ENCODE results near the gene BIRC6. TPM values are rescaled to one million over a fixed set of nuclear protein-coding genes. Genes with fewer than 3 reads are reported as not detected.

Gene BIRC6
- polyA plus RNA-seq, 1 donor (not counting 4 experiments of a cell fraction or from before 2014, with no cell fraction given), result 57.0 TPM

GRCh38 chr2:32384529-32384928, 27.7 kb downstream of the BIRC6 start:
- TF ChIP-seq EZH2 (IDR thresholded peaks at IDR 0.05; ENCODE audit: low read length) (no peak), CTCF (optimal IDR thresholded peaks at IDR 0.05 in 1 of 3, IDR thresholded peaks at IDR 0.05 in 1 of 3, conservative IDR thresholded peaks at IDR 0.05 in 1 of 3; ENCODE audit: extremely low read depth in 1 of 3, insufficient read depth in 2 of 3, low read length in 3 of 3) (no peak)
- H3K27me3 ChIP-seq (ENCODE audit: control insufficient read depth, extremely low read depth, insufficient read depth, low read length), result no peaks in the 10 kb centered on the region
- DNase-seq (ENCODE audit: low read depth, low spot score) (no peak), FAIRE-seq (no peak)
- H3K9ac ChIP-seq (ENCODE audit: control insufficient read depth, extremely low read depth, insufficient read depth, low read length), result no peak overlapping the region
- H4K20me1 ChIP-seq (ENCODE audit: control insufficient read depth, extremely low read depth, insufficient read depth, low read length), result peaks cover 3% of the 10 kb centered on the region
- peaks cover 4 to 17% of the 10 kb centered on the region in 2 experiments for H3K36me3 ChIP-seq (ENCODE audit: control insufficient read depth in 2 of 2, extremely low read depth in 1 of 2, insufficient read depth in 2 of 2, low read length in 2 of 2)
- no peak overlapping the region for H3K27ac ChIP-seq (ENCODE audit: control insufficient read depth, insufficient read depth, low read length)
- no peak overlapping the region for H3K4me2 ChIP-seq (ENCODE audit: control insufficient read depth, extremely low read depth, insufficient read depth, low read depth, low read length)
- H3K9me3 ChIP-seq (ENCODE audit: control insufficient read depth, low read depth, low read length), result no peaks in the 10 kb centered on the region
- H3K9me1 ChIP-seq (ENCODE audit: control insufficient read depth, extremely low read depth, insufficient read depth, low read length), result no peaks in the 10 kb centered on the region
- H3K79me2 ChIP-seq (ENCODE audit: control insufficient read depth, insufficient read depth, low read length), result peaks cover 41% of the 10 kb centered on the region
- dilution Hi-C loops (cut with MboI; ENCODE audit: extremely low pct_ligation_motif_present, low sequenced_read_pairs), result no loop called here
- H3K4me3 ChIP-seq (ENCODE audit: control insufficient read depth in 2 of 3, extremely low read depth in 1 of 3, insufficient read depth in 2 of 3, low read depth in 1 of 3, low read length in 3 of 3), result no peak overlapping the region
- no peaks in the 10 kb centered on the region for H3K4me1 ChIP-seq (ENCODE audit: control insufficient read depth, extremely low read depth, insufficient read depth, low read length)
- no peak overlapping the region for H2AFZ ChIP-seq (ENCODE audit: control insufficient read depth, low read length)

GRCh38 chr2:32386739-32387138, 29.9 kb downstream of the BIRC6 start:
- no peaks in the 10 kb centered on the region for H3K9me3 ChIP-seq (ENCODE audit: control insufficient read depth, low read depth, low read length)
- DNase-seq (ENCODE audit: low read depth, low spot score) (no peak), FAIRE-seq (no peak)
- no peak overlapping the region for H3K4me2 ChIP-seq (ENCODE audit: control insufficient read depth, extremely low read depth, insufficient read depth, low read depth, low read length)
- no peaks in the 10 kb centered on the region for H3K4me1 ChIP-seq (ENCODE audit: control insufficient read depth, extremely low read depth, insufficient read depth, low read length)
- dilution Hi-C loops (cut with MboI; ENCODE audit: extremely low pct_ligation_motif_present, low sequenced_read_pairs), result no loop called here
- H3K9me1 ChIP-seq (ENCODE audit: control insufficient read depth, extremely low read depth, insufficient read depth, low read length), result no peaks in the 10 kb centered on the region
- TF ChIP-seq EZH2 (IDR thresholded peaks at IDR 0.05; ENCODE audit: low read length), result no peak
- no peak for TF ChIP-seq CTCF (optimal IDR thresholded peaks at IDR 0.05 in 1 of 3, IDR thresholded peaks at IDR 0.05 in 1 of 3, conservative IDR thresholded peaks at IDR 0.05 in 1 of 3; ENCODE audit: extremely low read depth in 1 of 3, insufficient read depth in 2 of 3, low read length in 3 of 3)
- H3K27me3 ChIP-seq (ENCODE audit: control insufficient read depth, extremely low read depth, insufficient read depth, low read length), result no peaks in the 10 kb centered on the region
- H3K27ac ChIP-seq (ENCODE audit: control insufficient read depth, insufficient read depth, low read length), result no peak overlapping the region
- H3K79me2 ChIP-seq (ENCODE audit: control insufficient read depth, insufficient read depth, low read length), result peaks cover 33% of the 10 kb centered on the region
- H4K20me1 ChIP-seq (ENCODE audit: control insufficient read depth, extremely low read depth, insufficient read depth, low read length), result peaks cover 3% of the 10 kb centered on the region
- H3K4me3 ChIP-seq (ENCODE audit: control insufficient read depth in 2 of 3, extremely low read depth in 1 of 3, insufficient read depth in 2 of 3, low read depth in 1 of 3, low read length in 3 of 3), result no peak overlapping the region
- H3K9ac ChIP-seq (ENCODE audit: control insufficient read depth, extremely low read depth, insufficient read depth, low read length), result no peak overlapping the region
- peaks cover under 1 to 15% of the 10 kb centered on the region in 2 experiments for H3K36me3 ChIP-seq (ENCODE audit: control insufficient read depth in 2 of 2, extremely low read depth in 1 of 2, insufficient read depth in 2 of 2, low read length in 2 of 2)
- no peak overlapping the region for H2AFZ ChIP-seq (ENCODE audit: control insufficient read depth, low read length)
